SJSA1 (cell line): ENCODE data around the gene RAB43. TPM values are rescaled to one million over a fixed set of nuclear protein-coding genes. Genes with fewer than 3 reads are reported as not detected.
"Not testable (repeated sequence)": the region's sequence is repeated elsewhere in the genome, so short reads cannot be mapped to it uniquely, and the experiment has no call there.

ENCODE experiments used
- DNase-seq, 2 experiments: peaks; one replicate each; pipeline ENCODE4 v3.0.0-alpha.2; 2015 to 2020; ENCODE audit warnings: low spot score in 2 of 2, low read depth in 1 of 2
- H3K27ac ChIP-seq: fragments of 250-450 bp; sonication (Bioruptor Pico); 2 replicates; pipeline ENCODE4 v1.5.1; 2020; ENCODE audit warnings: mild to moderate bottlenecking, moderate library complexity
- H3K27me3 ChIP-seq: fragments of 250-450 bp; sonication (Bioruptor Pico); replicated peaks from 2 replicates; pipeline ENCODE4 v1.5.1; 2020; ENCODE audit warnings: mild to moderate bottlenecking, moderate library complexity
- H3K36me3 ChIP-seq: fragments of 250-450 bp; sonication (Bioruptor Pico); 2 replicates; pipeline ENCODE4 v1.5.1; 2020; ENCODE audit warnings: mild to moderate bottlenecking
- H3K4me1 ChIP-seq: fragments of 250-450 bp; sonication (Bioruptor Pico); replicated peaks from 2 replicates; pipeline ENCODE4 v1.6.1; 2021; ENCODE audit warnings: mild to moderate bottlenecking
- H3K4me3 ChIP-seq: fragments of 250-450 bp; sonication (Bioruptor Pico); 2 replicates; pipeline ENCODE4 v1.5.1; 2020; ENCODE audit warnings: mild to moderate bottlenecking
- H3K9me3 ChIP-seq: fragments of 250-450 bp; sonication (Bioruptor Pico); replicated peaks from 2 replicates; pipeline ENCODE4 v1.5.1; 2020; ENCODE audit warnings: mild to moderate bottlenecking
- total RNA-seq: library from RNA; depleted of rRNA; stranded (reverse); fragments of >200 nt; shearing (Covaris generic); gene quantifications from 2 replicates; pipeline ENCODE4 v1.2.3, GENCODE V29; 2014

Gene RAB43
- total RNA-seq, 1 experiment from 2014 or later = 12.1 TPM

- H3K27me3 ChIP-seq = no peaks in the 10 kb centered on the region
- peaks cover 12% of the 10 kb centered on the region for H3K36me3 ChIP-seq
- no peak overlapping the region for H3K27ac ChIP-seq
- H3K9me3 ChIP-seq = no peaks in the 10 kb centered on the region
- no peaks in the 10 kb centered on the region for H3K4me1 ChIP-seq
- no peak for DNase-seq
- H3K4me3 ChIP-seq = no peak overlapping the region
These were observed 26.3 kb downstream of the RAB43 start for GRCh38 chr3:129095285-129095684.

GRCh38 chr3:129088312-129088711, 33.3 kb downstream of the RAB43 start:
- not testable (repeated sequence) for H3K36me3 ChIP-seq, H3K4me3 ChIP-seq, H3K27ac ChIP-seq, DNase-seq, H3K27me3 ChIP-seq, H3K4me1 ChIP-seq, H3K9me3 ChIP-seq

GRCh38 chr3:129087904-129088303, 33.7 kb downstream of the RAB43 start:
- not testable (repeated sequence) for H3K27ac ChIP-seq, DNase-seq, H3K27me3 ChIP-seq, H3K36me3 ChIP-seq, H3K4me1 ChIP-seq, H3K4me3 ChIP-seq, H3K9me3 ChIP-seq

DNA sequence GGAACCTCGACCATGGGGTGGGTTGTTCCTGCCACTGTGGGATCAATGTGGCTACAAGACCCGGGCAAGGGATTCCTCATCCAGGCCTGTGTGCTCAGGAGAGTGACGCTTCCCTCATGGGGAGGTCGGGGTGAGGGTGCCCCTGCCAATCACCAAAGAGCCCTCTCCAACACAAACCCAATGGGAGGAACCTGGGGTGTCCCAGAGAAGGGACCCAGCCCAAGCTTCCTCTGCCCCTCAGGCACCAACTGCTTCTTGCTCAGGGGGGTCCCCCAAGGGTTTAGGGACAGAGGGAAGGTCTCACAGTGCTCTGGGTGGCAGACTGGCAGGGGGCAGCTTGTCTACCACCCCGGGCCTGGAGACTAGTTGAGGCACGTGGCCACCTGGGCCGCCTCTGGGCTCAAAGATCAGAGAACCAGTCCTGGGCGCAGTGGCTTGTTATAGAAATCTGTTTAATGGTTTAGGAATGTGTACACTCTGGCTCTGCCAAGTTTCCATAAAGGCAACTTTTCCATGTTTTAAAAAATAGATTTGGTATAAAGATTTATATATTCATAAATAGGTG, 34.4 kb downstream of the RAB43 start:
- Histone ChIP-seq H3K4me1 (no peaks in the 10 kb centered on the region), H3K4me3 (no peak overlapping the region), H3K27me3 (no peaks in the 10 kb centered on the region), H3K27ac (no peak overlapping the region), H3K36me3 (peaks cover 6% of the 10 kb centered on the region), H3K9me3 (no peaks in the 10 kb centered on the region)
- DNase-seq = no peak

DNA sequence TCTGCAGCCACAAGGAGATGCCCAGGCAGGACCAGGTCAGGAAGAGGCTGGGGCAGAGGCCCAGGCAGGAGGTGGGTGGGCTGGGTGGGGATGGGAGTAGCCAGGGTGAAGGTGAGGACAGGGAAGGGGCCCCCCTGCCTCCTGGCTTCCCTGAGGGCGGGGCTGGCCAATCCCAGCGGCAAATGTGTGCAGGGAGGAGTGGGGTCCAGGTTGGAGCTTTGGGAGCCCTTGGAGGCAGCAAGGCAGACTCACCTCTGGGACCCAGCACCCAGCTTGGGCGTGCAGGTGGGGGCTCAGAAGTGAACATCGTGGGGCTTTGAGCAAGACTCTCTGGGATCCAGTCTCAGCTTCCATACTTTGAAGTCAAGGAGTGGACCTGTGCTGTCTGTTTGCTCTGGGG, 35.8 kb downstream of the RAB43 start:
- Histone ChIP-seq H3K36me3 (no peaks in the 10 kb centered on the region), H3K27me3 (no peaks in the 10 kb centered on the region), H3K27ac (no peak overlapping the region), H3K4me1 (no peaks in the 10 kb centered on the region), H3K9me3 (no peaks in the 10 kb centered on the region), H3K4me3 (no peak overlapping the region)
- no peak for DNase-seq

GRCh38 chr3:129085165-129085715, 36.4 kb downstream of the RAB43 start:
- H3K9me3 ChIP-seq = no peaks in the 10 kb centered on the region
- no peaks in the 10 kb centered on the region for H3K36me3 ChIP-seq
- no peaks in the 10 kb centered on the region for H3K4me1 ChIP-seq
- no peak overlapping the region for H3K4me3 ChIP-seq
- DNase-seq = no peak
- H3K27ac ChIP-seq = no peak overlapping the region
- no peaks in the 10 kb centered on the region for H3K27me3 ChIP-seq

DNA sequence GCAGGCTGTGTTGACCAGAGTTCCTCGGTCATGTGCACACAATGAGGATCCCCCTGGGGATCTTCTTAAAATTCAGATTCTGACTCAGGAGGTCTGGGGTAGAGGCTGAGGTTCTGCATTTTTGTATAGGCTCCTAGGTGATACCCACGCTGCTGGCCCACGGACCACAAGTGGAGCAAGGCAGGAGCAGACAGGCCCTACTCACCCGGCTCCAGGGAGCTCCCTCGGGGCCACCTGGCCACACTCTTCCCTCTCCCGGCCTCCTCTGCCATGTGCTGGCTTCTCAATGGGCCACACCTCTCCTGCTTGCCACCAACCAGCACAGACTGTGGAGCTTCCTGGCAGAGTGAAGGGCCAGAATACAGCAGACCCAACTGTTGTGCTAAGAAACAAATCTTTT, 37.1 kb downstream of the RAB43 start:
- Histone ChIP-seq H3K27ac (no peak overlapping the region), H3K27me3 (no peaks in the 10 kb centered on the region), H3K36me3 (no peaks in the 10 kb centered on the region), H3K4me3 (no peak overlapping the region), H3K4me1 (no peaks in the 10 kb centered on the region), H3K9me3 (no peaks in the 10 kb centered on the region)
- DNase-seq = no peak

- H3K9me3 ChIP-seq = no peaks in the 10 kb centered on the region
- no peak for DNase-seq
These were observed 39.6 kb downstream of the RAB43 start for GRCh38 chr3:129082026-129082425.

DNA sequence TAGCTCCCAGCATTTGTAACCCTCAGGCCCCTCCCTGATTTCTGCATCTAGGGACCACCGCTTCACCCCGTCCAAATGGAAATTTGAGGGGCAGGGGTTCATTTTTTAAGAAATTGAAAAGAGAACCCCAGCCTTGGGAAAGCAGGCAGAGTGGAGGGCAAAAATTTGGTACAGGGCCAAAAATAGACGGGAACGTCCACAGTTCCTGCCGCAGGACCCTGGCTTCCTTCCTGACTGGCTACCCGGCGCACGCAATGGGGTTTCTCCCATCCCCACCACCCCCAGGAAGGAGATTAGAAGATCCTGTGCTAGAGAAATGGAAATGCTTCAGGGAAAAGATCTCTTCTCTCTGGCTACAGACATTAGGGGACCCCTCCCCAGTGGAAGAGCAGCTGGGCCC, 40.1 kb downstream of the RAB43 start:
- H3K4me1 ChIP-seq = peaks cover 7% of the 10 kb centered on the region; the same call in 1 of the 2 replicates
- H3K36me3 ChIP-seq = no peaks in the 10 kb centered on the region
- DNase-seq = no peak
- H3K27ac ChIP-seq = no peak overlapping the region
- H3K27me3 ChIP-seq = no peaks in the 10 kb centered on the region
- no peaks in the 10 kb centered on the region for H3K9me3 ChIP-seq
- no peak overlapping the region for H3K4me3 ChIP-seq

More at GRCh38 chr3:129082026-129082425, 39.6 kb downstream of the RAB43 start:
- H3K36me3 ChIP-seq = no peaks in the 10 kb centered on the region
- no peak overlapping the region for H3K4me3 ChIP-seq
- peaks cover 4% of the 10 kb centered on the region; the same call in 1 of the 2 replicates for H3K4me1 ChIP-seq
- H3K27me3 ChIP-seq = no peaks in the 10 kb centered on the region
- H3K27ac ChIP-seq = no peak overlapping the region

GRCh38 chr3:129078510-129078909, 43.1 kb downstream of the RAB43 start:
- Histone ChIP-seq H3K36me3 (no peaks in the 10 kb centered on the region), H3K27me3 (no peaks in the 10 kb centered on the region), H3K4me1 (peaks cover 7% of the 10 kb centered on the region; the same call in 1 of the 2 replicates), H3K27ac (no peak overlapping the region), H3K9me3 (no peaks in the 10 kb centered on the region), H3K4me3 (no peak overlapping the region)
- DNase-seq = no peak

DNA sequence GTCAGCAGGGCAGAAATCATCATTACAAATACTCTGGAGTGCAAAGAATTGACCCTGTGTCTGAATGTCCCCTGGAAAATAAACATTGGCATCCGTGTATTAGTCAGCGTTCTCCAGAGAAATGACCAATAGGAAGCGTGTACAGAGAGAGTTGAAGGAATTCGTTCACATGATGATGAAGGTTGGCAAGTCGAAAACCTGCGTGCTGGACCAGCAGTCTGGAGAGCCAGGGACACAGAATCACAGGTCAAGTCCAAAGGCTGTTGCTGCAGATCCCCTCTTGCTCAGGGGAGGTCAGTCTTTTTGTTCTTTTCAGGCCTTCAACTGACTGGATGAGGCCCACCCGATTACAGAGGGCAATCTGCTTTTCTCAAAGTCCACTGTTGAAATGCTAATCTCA, 44.4 kb downstream of the RAB43 start:
- peaks cover 7% of the 10 kb centered on the region; the same call in 1 of the 2 replicates for H3K4me1 ChIP-seq
- H3K36me3 ChIP-seq = no peaks in the 10 kb centered on the region
- no peak overlapping the region for H3K27ac ChIP-seq
- no peak overlapping the region for H3K4me3 ChIP-seq
- H3K9me3 ChIP-seq = no peaks in the 10 kb centered on the region
- no peak for DNase-seq
- no peaks in the 10 kb centered on the region for H3K27me3 ChIP-seq

DNA sequence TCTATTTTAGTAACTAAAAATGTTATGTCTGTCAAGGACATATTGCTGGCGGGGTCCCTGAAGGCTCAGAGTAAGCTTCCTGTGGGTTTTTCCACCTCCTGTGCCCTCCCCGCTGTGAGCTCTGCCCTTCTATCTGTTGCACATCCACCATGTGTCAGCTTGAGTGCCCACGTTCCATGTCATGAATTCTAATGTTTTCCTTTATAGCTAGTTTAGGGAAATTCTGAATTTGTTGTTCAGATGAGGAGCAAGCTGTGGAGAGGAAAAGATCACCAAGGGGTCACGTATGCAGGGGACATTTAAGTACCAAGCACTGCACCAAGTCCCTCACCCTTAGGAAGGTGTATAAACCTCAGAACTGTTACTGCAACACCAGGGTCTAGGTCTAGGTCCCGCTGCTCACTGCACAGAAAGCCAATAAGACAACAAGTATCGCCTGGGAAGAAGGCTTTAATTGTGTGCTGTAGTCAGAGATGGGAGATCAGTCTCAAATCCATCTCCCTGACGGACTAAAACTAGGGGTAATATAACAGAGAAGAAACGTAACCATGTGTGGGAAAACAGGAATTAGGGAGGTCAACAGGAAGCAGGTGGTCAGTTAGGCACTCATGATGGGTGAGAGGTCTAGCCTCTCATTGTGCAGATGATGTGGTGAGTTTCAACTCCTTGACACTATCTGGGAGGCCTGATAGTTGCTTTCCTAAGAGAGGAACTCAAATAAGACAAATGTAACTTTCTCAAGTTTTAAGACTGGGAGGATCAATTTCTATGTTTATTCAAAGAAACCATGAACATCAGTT, 51.3 kb downstream of the RAB43 start:
- H3K9me3 ChIP-seq = no peaks in the 10 kb centered on the region
- H3K4me3 ChIP-seq = no peak overlapping the region
- no peaks in the 10 kb centered on the region for H3K4me1 ChIP-seq
- H3K27ac ChIP-seq = no peak overlapping the region
- no peaks in the 10 kb centered on the region for H3K27me3 ChIP-seq
- no peak for DNase-seq
- no peaks in the 10 kb centered on the region for H3K36me3 ChIP-seq

DNA sequence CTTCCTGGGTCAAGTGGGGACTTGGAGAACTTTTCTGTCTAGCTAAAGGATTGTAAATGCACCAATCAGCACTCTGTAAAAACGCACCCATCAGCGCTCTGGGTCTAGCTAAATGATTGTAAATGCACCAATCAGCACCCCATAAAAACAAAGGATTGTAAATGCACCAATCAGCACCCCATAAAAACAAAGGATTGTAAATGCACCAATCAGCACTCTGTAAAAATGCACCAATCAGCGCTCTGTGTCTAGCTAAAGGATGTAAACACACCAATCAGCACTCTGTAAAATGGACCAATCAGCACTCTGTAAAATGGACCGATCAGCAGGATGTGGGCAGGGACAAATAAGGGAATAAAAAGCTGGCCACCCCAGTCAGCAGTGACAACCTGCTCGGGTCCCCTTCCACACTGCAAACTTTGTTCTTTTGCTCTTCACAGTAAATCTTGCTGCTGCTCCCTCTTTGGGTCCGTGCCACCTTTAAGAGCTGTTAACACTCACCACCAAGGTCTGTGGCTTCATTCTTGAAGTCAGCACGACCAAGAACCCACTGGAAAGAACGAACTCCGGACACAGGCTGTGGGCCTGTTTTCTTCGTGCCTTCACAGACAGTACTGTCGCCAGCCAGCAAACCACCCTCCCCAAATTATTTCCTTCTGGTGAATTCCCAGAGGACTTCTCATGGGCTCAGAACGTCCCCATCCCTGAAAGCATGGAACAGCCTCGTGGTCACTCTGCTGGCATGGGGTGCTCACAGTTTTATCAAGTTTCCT, 52.1 kb downstream of the RAB43 start:
- DNase-seq, H3K4me1 ChIP-seq, H3K9me3 ChIP-seq, H3K36me3 ChIP-seq, H3K27ac ChIP-seq, H3K4me3 ChIP-seq, H3K27me3 ChIP-seq: not testable (repeated sequence)
